GM12878 (cell line): Measurements from ENCODE around the gene SECISBP2. TPM values are rescaled to one million over a fixed set of nuclear protein-coding genes. Genes with fewer than 3 reads are reported as not detected.

Experiments
- ATAC-seq: fragments of 200-7000 bp; cut with Tn5 transposase; 3 replicates; pipeline ENCODE4 v1.9.1; 2020; ENCODE audit warnings: mild to moderate bottlenecking, moderate library complexity
- BruUV-seq: library from RNA; stranded (reverse); fragments of 400-500 nt; replicated peaks from 2 replicates; lab custom pipeline; 2021; lab: Mats Ljungman, UMichigan
- CTCF ChIA-PET: fragments of 300-600 bp; sonication (Branson Sonifier 250); formaldehyde crosslinking; extraction: SDS; loops from one replicate; lab custom pipeline; 2021; ENCODE audit warnings: inconsistent platforms; lab: Yijun Ruan, JAX
- POLR2A ChIA-PET: fragments of 350-600 bp; formaldehyde crosslinking; extraction: SDS; loops from one replicate; lab custom pipeline; 2021; ENCODE audit warnings: inconsistent platforms; lab: Charles Lee
- RAD21 ChIA-PET: fragments of 300-600 bp; sonication (Branson Sonifier 250); formaldehyde crosslinking; loops from one replicate; lab custom pipeline; 2023; ENCODE audit warnings: antibody characterized with exemption; ENCODE audit not compliant: unreplicated experiment; lab: Charles Lee
- SMC1A ChIA-PET: fragments of 300-600 bp; sonication (Branson Sonifier 250); formaldehyde crosslinking; loops from one replicate; lab custom pipeline; 2023; ENCODE audit not compliant: unreplicated experiment, uncharacterized antibody; lab: Charles Lee
- DNase-seq: peaks from one replicate; pipeline ENCODE4 v3.0.0-alpha.2; 2011; ENCODE audit warnings: low read depth, low spot score
- FAIRE-seq: peaks from 3 replicates; lab custom pipeline; 2011; peaks lifted over from hg19 to GRCh38; lab: Jason Lieb, UNC
- H2AFZ ChIP-seq: 2 replicates; pipeline ENCODE4 v1.6.0; 2011; ENCODE audit warnings: low read depth, low read length, control low read depth; ENCODE audit not compliant: control insufficient read depth
- H3K27ac ChIP-seq: 2 replicates; pipeline ENCODE4 v1.5.1; 2011; ENCODE audit warnings: control low read depth; ENCODE audit not compliant: control insufficient read depth, insufficient read depth
- H3K27me3 ChIP-seq, 2 experiments: replicated peaks in 1 of 2; 2 replicates each; pipeline versions ENCODE4 v1.6.0 to v1.6.1; 2011; ENCODE audit warnings: low read length in 1 of 2; ENCODE audit not compliant: control insufficient read depth in 2 of 2, insufficient read depth in 2 of 2
- H3K36me3 ChIP-seq, 2 experiments: 2 replicates each; pipeline ENCODE4 v1.5.1; 2011; ENCODE audit warnings: low read length in 1 of 2; ENCODE audit not compliant: control insufficient read depth in 2 of 2, insufficient read depth in 2 of 2
- H3K4me1 ChIP-seq: 2 replicates; pipeline ENCODE4 v1.6.1; 2011; ENCODE audit warnings: mild to moderate bottlenecking, low read length, moderate library complexity, mixed read lengths; ENCODE audit not compliant: control insufficient read depth, insufficient read depth
- H3K4me2 ChIP-seq: 2 replicates; pipeline ENCODE4 v1.6.0; 2011; ENCODE audit warnings: control low read depth; ENCODE audit not compliant: control insufficient read depth, insufficient read depth
- H3K4me3 ChIP-seq: fragments of 200-600 bp; sonication (generic); 2 replicates; pipeline ENCODE4 v1.5.1; 2016
- H3K79me2 ChIP-seq: 2 replicates; pipeline ENCODE4 v1.6.0; 2011; ENCODE audit warnings: low read length; ENCODE audit not compliant: control insufficient read depth, insufficient read depth
- H3K9ac ChIP-seq: 2 replicates; pipeline ENCODE4 v1.8.0; 2011; ENCODE audit warnings: low read length, control low read depth, mixed read lengths; ENCODE audit not compliant: control insufficient read depth, insufficient read depth
- H3K9me3 ChIP-seq: replicated peaks from 3 replicates; pipeline ENCODE4 v1.5.1; 2011; ENCODE audit warnings: mild to moderate bottlenecking, low read length; ENCODE audit not compliant: control insufficient read depth, insufficient read depth
- H4K20me1 ChIP-seq: 2 replicates; pipeline ENCODE4 v1.6.0; 2011; ENCODE audit not compliant: control insufficient read depth, insufficient read depth
- CHD2 ChIP-seq: IDR thresholded peaks from 2 replicates; pipeline ENCODE4 v1.6.1; 2011; ENCODE audit warnings: low read depth, low read length, improper control_type of control experiment, borderline replicate concordance
- FOXM1 ChIP-seq: IDR thresholded peaks from 2 replicates; pipeline ENCODE4 v1.6.1; 2012; ENCODE audit warnings: low read depth, mild to moderate bottlenecking, inconsistent platforms, low read length, moderate library complexity
- IRF3 ChIP-seq: fragments of 450-650 bp; IDR thresholded peaks from 2 replicates; pipeline ENCODE4 v1.6.1; 2014; ENCODE audit warnings: mild to moderate bottlenecking
- POLR2A ChIP-seq: IDR thresholded peaks from 2 replicates; pipeline ENCODE4 v1.6.1; 2011; ENCODE audit warnings: low read depth, mild to moderate bottlenecking, low read length
- STAT1 ChIP-seq: fragments of 450-650 bp; conservative IDR thresholded peaks from 2 replicates; pipeline ENCODE4 v1.6.1; 2014; ENCODE audit warnings: antibody characterized with exemption, mild to moderate bottlenecking
- ZBTB40 ChIP-seq: fragments of 450-650 bp; IDR thresholded peaks from 2 replicates; pipeline ENCODE4 v1.6.1; 2016; ENCODE audit warnings: mild to moderate bottlenecking, moderate library complexity, borderline replicate concordance
- WGBS: methylation state at CpG from one replicate; pipeline ENCODE4 v1.1.6; 2016; ENCODE audit warnings: low lambda C conversion rate; ENCODE audit not compliant: insufficient replicate concordance, insufficient coverage; ENCODE audit errors: missing lambda C conversion rate; 5-methylcytosine and 5-hydroxymethylcytosine counted together
- in situ Hi-C: fragments of 300-500 bp; cut with MboI; formaldehyde crosslinking; loops from 9 replicates; pipeline ENCODE4 v1.14.3; 2018; ENCODE audit warnings: mixed read lengths
- intact Hi-C: fragments of 100-400 bp; cut with micrococcal nuclease; formaldehyde crosslinking; loops from one replicate; pipeline ENCODE4 v1.14.2; 2022; ENCODE audit not compliant: unreplicated experiment
- polyA plus RNA-seq, 11 experiments: library from polyadenylated mRNA; depleted of rRNA in 4 of 11; unstranded in 6 of 11; stranded (reverse) in 5 of 11; fragments of >200 nt; fragmentation: Nextera tagmentation in 4 of 11; fragmentation: Illumina TruSeq in 1 of 11; extraction: Ambion mirVana in 4 of 11; extraction: Trizol in 1 of 11; gene quantifications; 1 replicate in 1 of 11; 2 replicates in 10 of 11; pipeline versions ENCODE4 v1.2.1 to v1.2.3, GENCODE V29; 2011 to 2016; ENCODE audit warnings: inconsistent platforms in 2 of 11, missing spikeins in 2 of 11, low read depth in 1 of 11
- total RNA-seq, 4 experiments: library from RNA; depleted of rRNA in 3 of 4; stranded (reverse); fragments of >200 nt in 3 of 4; fragmentation: Illumina TruSeq in 1 of 4; extraction: Trizol in 1 of 4; gene quantifications; 2 replicates each; pipeline versions ENCODE4 v1.2.1 to v1.2.3, GENCODE V29; 2013 to 2021

SECISBP2 gene
- total and polyA plus RNA-seq, 10 of the 15 experiments (the other 5 are each of a cell fraction or from before 2014, with no cell fraction given): 4.6 to 50.5 (median 31.9) TPM

- POLR2A ChIA-PET: no interaction called here
- in situ Hi-C loops (no loop called here), intact Hi-C loops (no loop called here)
- DNase-seq (no peak), ATAC-seq (no peak), FAIRE-seq (no peak)
- no peaks in the 10 kb centered on the region for H3K27me3 ChIP-seq
- H3K79me2 ChIP-seq: no peaks in the 10 kb centered on the region
- no peaks in the 10 kb centered on the region for H4K20me1 ChIP-seq
- H3K9me3 ChIP-seq: no peaks in the 10 kb centered on the region
- H3K4me1 ChIP-seq: peaks cover 8% of the 10 kb centered on the region
- no peak overlapping the region for H3K9ac ChIP-seq
- RAD21 ChIA-PET: interaction anchor here (1.3 kb wide), 1 partner anchor 11 kb away, joined by 3 read pairs; no protein-coding TSS in a partner anchor
- TF ChIP-seq POLR2A: peak; percentile 46; the same call in 1 of the 2 replicates
- no peak for TF ChIP-seq FOXM1
- no peak overlapping the region for H2AFZ ChIP-seq
- H3K36me3 ChIP-seq: peaks cover 61 to 80% of the 10 kb centered on the region in 2 experiments
- no peak overlapping the region for H3K4me3 ChIP-seq
- 84% methylated on average over 11 of the region's 11 CpGs for WGBS
- CTCF ChIA-PET: no interaction called here
- BruUV-seq: no TSS peak
- no peak overlapping the region for H3K4me2 ChIP-seq
- SMC1A ChIA-PET: no interaction called here
- H3K27ac ChIP-seq: no peak overlapping the region
These were observed 68.5 kb downstream of the SECISBP2 start for GRCh38 chr9:89386797-89387196.

- FAIRE-seq (no peak), ATAC-seq (no peak), DNase-seq (no peak)
- Histone ChIP-seq H3K4me3 (no peak overlapping the region), H3K36me3 (peaks cover 60 to 80% of the 10 kb centered on the region in 2 experiments), H3K4me2 (no peak overlapping the region), H3K9me3 (no peaks in the 10 kb centered on the region), H2AFZ (no peak overlapping the region), H3K4me1 (peaks cover 8% of the 10 kb centered on the region), H3K79me2 (no peaks in the 10 kb centered on the region), H3K27me3 (no peaks in the 10 kb centered on the region), H4K20me1 (no peaks in the 10 kb centered on the region), H3K9ac (no peak overlapping the region), H3K27ac (no peak overlapping the region)
- intact Hi-C loops: no loop called here
- ChIA-PET SMC1A (no interaction called here), RAD21 (no interaction called here), CTCF (interaction anchor here (1.0 to 1.5 kb wide), 2 partner anchors 162 to 207 kb away, joined by 3 to 7 read pairs; no protein-coding TSS in a partner anchor), POLR2A (no interaction called here)
- BruUV-seq: no TSS peak
- in situ Hi-C loops: no loop called here
- 99% methylated on average over 20 of the region's 20 CpGs for WGBS
- no peak for TF ChIP-seq ZBTB40
- TF ChIP-seq CHD2: no peak
- no peak for TF ChIP-seq STAT1
- TF ChIP-seq IRF3: no peak
These were observed 69.0 kb downstream of the SECISBP2 start for GRCh38 chr9:89387197-89387849.
